Memory B cell (primary cell): ENCODE results near the gene ZDHHC11B.
"Not testable (repeated sequence)": the region's sequence is repeated elsewhere in the genome, so short reads cannot be mapped to it uniquely, and the experiment has no call there.

Source experiments
- ATAC-seq: fragments of 150-1000 bp; cut with Tn5 transposase; 2 replicates; pipeline ENCODE4 v1.10.0; 2021; ENCODE audit warnings: low read depth, mild to moderate bottlenecking, moderate library complexity
- DNase-seq, 2 donors: peaks; one replicate each; pipeline ENCODE4 v3.0.0; 2022; ENCODE audit warnings: low spot score in 2 of 2
- H3K27ac Mint-ChIP-seq: one replicate; pipeline ENCODE4 v1.8.0; 2022; ENCODE audit warnings: mild to moderate bottlenecking, moderate library complexity, mixed read lengths
- H3K27me3 Mint-ChIP-seq: one replicate; pipeline ENCODE4 v1.8.0; 2022; ENCODE audit warnings: mixed read lengths
- H3K36me3 Mint-ChIP-seq: one replicate; pipeline ENCODE4 v1.8.0; 2022; ENCODE audit warnings: mild to moderate bottlenecking, mixed read lengths
- H3K4me1 Mint-ChIP-seq: one replicate; pipeline ENCODE4 v1.8.0; 2022; ENCODE audit warnings: mixed read lengths
- H3K4me3 Mint-ChIP-seq: one replicate; pipeline ENCODE4 v1.8.0; 2022; ENCODE audit warnings: mild to moderate bottlenecking, moderate library complexity, mixed read lengths
- H3K9me3 Mint-ChIP-seq: one replicate; pipeline ENCODE4 v1.8.0; 2022; ENCODE audit warnings: mixed read lengths

Gene ZDHHC11B, protein sequence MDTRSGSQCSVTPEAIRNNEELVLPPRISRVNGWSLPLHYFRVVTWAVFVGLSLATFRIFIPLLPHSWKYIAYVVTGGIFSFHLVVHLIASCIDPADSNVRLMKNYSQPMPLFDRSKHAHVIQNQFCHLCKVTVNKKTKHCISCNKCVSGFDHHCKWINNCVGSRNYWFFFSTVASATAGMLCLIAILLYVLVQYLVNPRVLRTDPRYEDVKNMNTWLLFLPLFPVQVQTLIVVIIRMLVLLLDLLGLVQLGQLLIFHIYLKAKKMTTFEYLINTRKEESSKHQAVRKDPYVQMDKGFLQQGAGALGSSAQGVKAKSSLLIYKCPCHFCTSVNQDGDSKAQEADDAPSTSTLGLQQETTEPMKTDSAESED

DNA sequence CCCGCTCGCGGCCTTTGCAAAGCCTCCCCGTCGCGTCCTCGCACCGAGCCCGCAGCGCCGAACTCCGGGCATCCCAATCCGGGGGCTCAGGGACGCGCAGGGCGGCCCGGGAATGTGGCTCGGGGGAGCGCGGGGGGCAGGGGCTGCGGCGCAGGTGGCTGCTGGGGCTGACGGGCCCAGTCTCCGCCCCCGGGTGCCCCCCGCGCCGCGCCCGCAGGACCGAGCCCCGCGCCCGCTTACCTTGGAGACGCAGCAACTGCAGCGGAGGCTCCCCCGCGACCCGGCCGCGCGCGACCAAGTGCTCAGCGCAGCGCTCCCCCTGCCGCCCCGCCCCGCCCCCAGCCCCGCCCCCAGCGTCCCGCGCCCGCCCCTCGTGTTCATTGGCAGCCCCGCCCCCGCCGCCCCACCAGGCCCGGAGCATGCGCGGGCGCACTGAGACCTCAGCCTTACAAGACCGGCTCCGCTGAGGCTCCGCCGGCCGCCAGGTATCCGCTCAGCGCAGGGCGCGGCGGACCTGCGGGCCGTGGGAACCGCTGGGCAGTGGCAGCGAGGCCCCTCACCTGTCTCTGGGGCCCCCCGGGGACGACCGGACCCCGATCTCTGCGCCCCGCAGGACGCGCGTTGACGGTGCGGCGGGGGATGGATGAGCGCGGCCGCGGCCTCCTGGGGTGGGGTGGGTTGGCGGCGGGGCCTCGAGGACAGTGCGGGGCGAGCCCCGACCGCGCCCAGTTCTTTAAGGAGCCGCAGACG, at the start of gene ZDHHC11B:
Gene ZDHHC11B (minus strand): TSS at position 302 of the 750 bp plus-strand sequence. CDS start 17,810 bp downstream, outside the sequence.
- DNase-seq: peak; percentile 65 to 67
- peak; percentile 77 for ATAC-seq
- H3K36me3 Mint-ChIP-seq, H3K4me1 Mint-ChIP-seq, H3K27me3 Mint-ChIP-seq, H3K27ac Mint-ChIP-seq, H3K9me3 Mint-ChIP-seq: not testable (repeated sequence)
- peak within 1 kb of the TSS; percentile 80 for H3K4me3 Mint-ChIP-seq

DNA sequence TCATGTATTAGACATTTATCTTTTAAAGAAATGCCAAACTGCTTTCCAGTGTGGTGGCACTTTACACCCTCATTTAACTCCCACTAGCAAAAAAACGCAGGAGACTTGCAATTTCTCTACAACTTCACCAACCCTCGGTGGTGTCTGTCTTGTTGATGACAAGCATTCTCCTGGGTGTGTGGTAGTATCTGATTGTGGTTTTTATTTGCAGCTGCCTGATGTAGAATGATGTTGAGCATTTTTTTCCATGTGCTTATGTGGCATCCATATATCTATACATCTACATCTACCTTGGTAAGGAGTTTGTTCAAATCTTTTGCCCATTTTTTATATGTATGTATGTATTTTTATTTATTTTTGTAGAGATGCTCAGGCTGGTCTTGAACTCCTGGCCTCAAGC, 49.5 kb upstream of the ZDHHC11B start:
- not testable (repeated sequence) for ATAC-seq, H3K27me3 Mint-ChIP-seq, H3K4me3 Mint-ChIP-seq, H3K36me3 Mint-ChIP-seq, H3K4me1 Mint-ChIP-seq, H3K9me3 Mint-ChIP-seq, DNase-seq
- H3K27ac Mint-ChIP-seq: peak overlapping the region; percentile 4

DNA sequence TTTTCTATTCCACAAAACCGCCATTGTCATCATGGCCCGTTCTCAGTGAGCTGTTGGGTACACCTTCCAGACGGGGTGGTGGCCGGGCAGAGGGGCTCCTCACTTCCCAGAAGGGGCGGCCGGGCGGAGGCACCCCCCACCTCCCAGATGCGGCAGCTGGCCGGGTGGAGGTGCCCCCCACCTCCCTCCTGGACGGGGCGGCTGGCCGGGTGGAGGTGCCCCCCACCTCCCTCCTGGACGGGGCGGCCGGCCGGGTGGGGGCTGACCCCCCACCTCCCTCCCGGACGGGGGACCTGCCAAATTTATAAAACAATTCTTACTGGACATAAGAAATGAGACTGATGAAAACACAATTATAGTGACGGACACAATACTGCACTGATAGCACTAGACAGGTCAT, 43.7 kb upstream of the ZDHHC11B start:
- not testable (repeated sequence) for H3K9me3 Mint-ChIP-seq, H3K27ac Mint-ChIP-seq, H3K4me3 Mint-ChIP-seq, DNase-seq, H3K36me3 Mint-ChIP-seq, H3K4me1 Mint-ChIP-seq, ATAC-seq
- H3K27me3 Mint-ChIP-seq: peaks cover 11% of the 10 kb centered on the region

DNA sequence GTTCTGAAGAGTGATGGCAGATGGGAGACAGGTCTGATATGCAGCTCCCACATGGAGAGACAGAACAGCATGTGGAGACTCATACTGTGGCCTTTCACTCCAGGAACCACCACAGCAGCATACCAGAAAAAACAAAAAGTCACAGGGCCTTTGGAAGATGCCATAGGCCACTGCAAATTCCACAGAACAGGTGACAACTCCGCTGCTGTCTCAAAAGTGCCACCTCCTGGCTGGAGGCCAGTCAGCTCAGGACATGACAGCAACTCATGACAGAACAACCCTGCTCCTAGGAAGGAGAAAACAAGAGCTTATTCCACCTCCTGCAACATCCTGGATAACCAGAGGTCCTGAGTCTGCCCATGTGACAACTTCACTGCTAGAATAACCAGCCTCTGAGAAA, 41.0 kb upstream of the ZDHHC11B start:
- peaks cover 14% of the 10 kb centered on the region for H3K27me3 Mint-ChIP-seq
- not testable (repeated sequence) for ATAC-seq, H3K4me1 Mint-ChIP-seq, H3K4me3 Mint-ChIP-seq, H3K36me3 Mint-ChIP-seq, DNase-seq, H3K9me3 Mint-ChIP-seq, H3K27ac Mint-ChIP-seq

DNA sequence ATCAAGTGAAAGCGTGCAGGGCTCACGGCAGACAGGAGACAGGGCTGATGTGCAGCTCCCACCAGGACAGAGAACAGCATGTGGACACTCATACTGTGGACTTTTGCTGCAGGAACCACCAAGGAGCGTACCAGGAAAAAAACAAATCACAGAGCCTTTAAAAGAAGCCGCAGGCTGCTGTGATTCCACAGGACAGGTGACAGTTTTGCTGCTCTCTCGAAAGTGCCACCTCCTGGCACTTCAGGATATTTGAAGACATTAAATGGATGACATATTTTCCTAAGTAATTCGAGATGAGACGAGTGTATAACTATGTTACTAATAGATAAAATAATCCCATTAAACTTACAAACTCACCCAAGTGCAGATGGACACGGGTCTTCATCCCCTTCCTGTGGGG, 37.0 kb upstream of the ZDHHC11B start:
- Mint-ChIP-seq H3K27ac (no peak overlapping the region), H3K27me3 (peaks cover 26% of the 10 kb centered on the region), H3K4me1 (no peaks in the 10 kb centered on the region), H3K9me3 (no peaks in the 10 kb centered on the region), H3K4me3 (no peak overlapping the region), H3K36me3 (no peaks in the 10 kb centered on the region)
- no peak for DNase-seq
- no peak for ATAC-seq

DNA sequence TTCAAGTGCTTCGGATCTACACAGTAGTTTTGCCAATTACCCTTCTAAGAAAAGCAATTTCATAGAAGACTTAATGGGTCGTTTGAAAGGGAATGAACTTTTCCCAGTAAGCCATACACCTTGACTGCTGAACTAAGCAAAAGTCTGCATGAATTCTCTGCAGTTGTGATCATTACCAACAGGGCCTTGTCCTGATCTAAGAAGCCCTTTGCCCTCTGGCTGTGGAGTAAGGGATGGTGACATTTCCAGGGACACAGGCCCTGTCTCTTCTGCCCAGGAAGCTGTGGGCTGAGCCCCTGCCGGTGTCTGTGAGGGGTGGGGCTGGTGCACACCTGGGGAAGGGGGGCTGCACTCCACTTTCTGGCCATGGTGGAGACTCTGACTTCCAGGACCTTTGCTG, 35.7 kb upstream of the ZDHHC11B start:
- DNase-seq: no peak
- H3K4me1 Mint-ChIP-seq: no peaks in the 10 kb centered on the region
- peaks cover 5% of the 10 kb centered on the region for H3K9me3 Mint-ChIP-seq
- H3K27ac Mint-ChIP-seq: no peak overlapping the region
- H3K36me3 Mint-ChIP-seq: no peaks in the 10 kb centered on the region
- peaks cover 25% of the 10 kb centered on the region for H3K27me3 Mint-ChIP-seq
- ATAC-seq: no peak
- no peak overlapping the region for H3K4me3 Mint-ChIP-seq

DNA sequence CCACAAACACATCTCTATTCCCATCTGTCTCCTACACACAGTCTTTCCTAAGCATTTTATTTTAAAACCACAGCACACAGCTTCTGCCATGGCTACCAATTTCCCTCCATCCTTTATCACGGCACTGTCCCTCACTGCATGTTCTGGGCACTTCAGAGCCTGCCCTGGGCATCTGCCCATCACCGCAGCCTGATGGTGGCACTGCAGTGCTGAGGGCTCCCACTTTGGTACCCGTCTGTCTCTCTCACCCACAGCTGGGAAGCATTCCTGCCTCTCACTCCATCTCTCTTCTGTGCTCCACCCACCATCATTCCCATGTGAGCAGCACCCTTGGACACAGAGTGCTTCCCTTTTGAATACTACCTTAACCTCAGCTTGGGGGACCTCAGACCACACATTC, 34.5 kb upstream of the ZDHHC11B start:
- ATAC-seq (no peak), DNase-seq (no peak)
- Mint-ChIP-seq H3K36me3 (no peaks in the 10 kb centered on the region), H3K4me3 (no peak overlapping the region), H3K9me3 (peaks cover 8% of the 10 kb centered on the region), H3K27me3 (peaks cover 17% of the 10 kb centered on the region), H3K27ac (no peak overlapping the region), H3K4me1 (no peaks in the 10 kb centered on the region)

DNA sequence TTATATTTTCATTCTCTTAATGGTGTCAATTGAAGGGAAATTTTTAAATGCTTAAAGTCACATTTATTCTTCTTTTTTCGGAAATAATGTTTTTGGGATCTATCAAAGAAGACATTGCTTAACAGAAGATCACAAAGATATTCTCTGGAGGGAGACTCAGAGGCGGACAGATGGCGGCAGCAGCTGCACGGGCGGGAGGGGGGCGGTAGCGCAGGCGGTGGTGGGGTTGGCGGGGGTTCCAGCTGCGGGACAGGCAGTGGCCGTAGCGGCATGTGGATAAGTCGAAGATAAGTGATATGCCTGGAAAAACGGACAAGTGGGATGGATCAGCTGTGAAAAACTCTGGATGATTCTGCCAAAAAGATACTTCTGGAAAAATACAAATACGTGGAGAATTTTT, 31.6 kb upstream of the ZDHHC11B start:
- H3K27ac Mint-ChIP-seq: no peak overlapping the region
- DNase-seq (no peak), ATAC-seq (no peak)
- no peaks in the 10 kb centered on the region for H3K36me3 Mint-ChIP-seq
- no peaks in the 10 kb centered on the region for H3K4me1 Mint-ChIP-seq
- H3K9me3 Mint-ChIP-seq: peaks cover 8% of the 10 kb centered on the region
- H3K4me3 Mint-ChIP-seq: no peak overlapping the region
- peaks cover 14% of the 10 kb centered on the region for H3K27me3 Mint-ChIP-seq

DNA sequence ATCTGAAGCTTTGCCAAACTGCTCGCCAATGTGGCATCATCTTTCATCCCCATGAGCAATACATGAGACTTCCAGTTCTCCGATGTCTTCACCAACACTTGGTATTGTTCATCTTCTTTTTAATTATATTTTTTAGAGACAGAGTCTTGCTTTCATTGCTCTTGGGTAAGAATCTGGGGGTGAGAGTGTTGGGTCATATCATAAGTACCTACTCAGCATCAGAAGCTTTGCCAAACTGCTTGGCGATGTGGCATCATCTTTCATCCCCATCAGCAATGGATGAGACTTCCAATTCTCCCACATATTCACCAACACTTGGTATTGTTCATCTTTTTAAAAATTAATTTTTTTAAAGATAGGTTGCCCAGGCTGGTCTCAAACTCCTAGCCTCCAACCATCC, 30.9 kb upstream of the ZDHHC11B start:
- ATAC-seq (no peak), DNase-seq (no peak)
- Mint-ChIP-seq H3K9me3 (peaks cover 8% of the 10 kb centered on the region), H3K27me3 (peaks cover 14% of the 10 kb centered on the region), H3K36me3 (no peaks in the 10 kb centered on the region), H3K4me1 (no peaks in the 10 kb centered on the region), H3K27ac (no peak overlapping the region), H3K4me3 (no peak overlapping the region)

DNA sequence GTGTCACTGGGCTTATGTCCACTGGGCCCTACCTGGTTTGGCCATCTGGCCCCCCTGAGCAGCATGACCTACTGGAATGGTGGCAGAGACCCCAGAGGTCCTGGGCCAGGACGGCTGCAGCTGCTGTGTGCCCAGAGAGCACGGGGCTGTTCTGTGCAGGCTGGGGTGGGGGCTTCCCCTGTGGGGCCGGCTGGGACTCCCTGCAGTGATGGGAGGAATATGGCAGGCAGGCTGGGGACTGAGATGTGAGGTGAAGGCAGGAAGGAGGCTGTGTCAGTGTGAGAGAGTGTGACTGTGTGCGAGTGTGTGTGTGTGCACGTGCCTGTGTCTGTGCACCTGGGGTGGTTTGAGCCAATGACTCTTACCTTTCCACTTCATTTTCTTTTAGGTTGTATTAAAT, 29.0 kb upstream of the ZDHHC11B start:
- not testable (repeated sequence) for ATAC-seq, H3K4me3 Mint-ChIP-seq, H3K27ac Mint-ChIP-seq, H3K36me3 Mint-ChIP-seq, DNase-seq, H3K4me1 Mint-ChIP-seq, H3K9me3 Mint-ChIP-seq
- peaks cover 11% of the 10 kb centered on the region for H3K27me3 Mint-ChIP-seq

DNA sequence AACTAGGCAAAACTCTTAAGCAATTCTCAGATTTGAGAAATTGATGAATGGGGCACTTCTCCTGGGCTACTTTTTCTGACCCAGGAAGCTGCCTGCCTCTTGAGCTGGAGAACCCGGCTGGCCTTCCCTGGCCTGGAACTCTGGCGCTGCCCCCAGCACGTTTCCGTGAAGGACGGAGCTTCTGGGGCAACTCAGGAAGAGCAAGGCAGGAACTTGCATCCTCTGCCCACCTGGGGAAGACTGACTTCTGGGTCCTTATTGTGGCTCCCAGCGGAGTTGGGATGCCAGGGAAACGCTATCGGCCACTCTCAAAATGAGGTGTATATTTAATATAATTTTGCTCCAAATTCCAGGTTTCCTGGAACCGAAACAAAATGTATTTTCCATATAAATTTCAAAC, 26.9 kb upstream of the ZDHHC11B start:
- ATAC-seq, H3K27me3 Mint-ChIP-seq, H3K4me3 Mint-ChIP-seq, H3K9me3 Mint-ChIP-seq, DNase-seq, H3K4me1 Mint-ChIP-seq, H3K36me3 Mint-ChIP-seq, H3K27ac Mint-ChIP-seq: not testable (repeated sequence)

DNA sequence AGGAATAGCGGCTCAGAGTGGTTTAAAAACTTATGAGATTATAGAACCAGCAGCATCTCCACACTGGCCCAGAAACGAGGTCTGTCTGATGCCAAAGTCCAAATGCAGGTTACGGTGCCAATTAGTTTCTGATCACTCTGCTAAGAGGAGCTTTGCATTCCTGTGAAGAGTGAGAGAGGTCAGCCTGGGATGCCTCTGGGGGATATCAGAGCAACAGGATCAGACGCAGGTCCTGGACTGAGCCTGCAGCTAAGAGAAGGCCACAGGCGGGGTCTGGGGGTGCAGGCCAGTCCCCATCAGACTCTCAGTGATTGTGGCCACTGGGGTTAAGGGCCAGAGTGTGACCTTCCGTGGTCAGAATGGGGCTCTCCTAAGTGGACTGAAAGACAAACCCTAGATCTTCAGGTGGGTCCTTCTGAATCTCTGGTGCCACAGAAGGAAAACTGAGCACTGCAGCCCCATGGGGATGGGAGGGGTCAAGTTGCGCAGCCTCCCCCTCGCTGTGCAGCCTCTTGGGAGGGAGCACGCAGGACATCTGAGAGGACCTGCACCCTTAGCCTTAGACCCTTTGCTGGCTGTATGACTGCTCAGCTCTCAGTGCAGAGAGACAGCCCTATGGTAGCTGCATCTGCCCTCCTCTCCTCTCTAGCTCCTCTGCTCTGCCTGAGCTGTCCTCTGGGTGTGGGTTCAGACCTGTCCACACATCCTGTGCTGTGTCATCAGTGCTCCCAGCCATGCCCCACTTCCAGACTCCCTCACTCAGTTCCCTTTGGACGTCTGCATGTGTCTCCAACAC, 23.4 kb upstream of the ZDHHC11B start:
- H3K36me3 Mint-ChIP-seq, H3K4me3 Mint-ChIP-seq, H3K27ac Mint-ChIP-seq, ATAC-seq, H3K4me1 Mint-ChIP-seq, DNase-seq: not testable (repeated sequence)
- Mint-ChIP-seq H3K9me3 (peaks cover 15% of the 10 kb centered on the region), H3K27me3 (peaks cover 15% of the 10 kb centered on the region)

DNA sequence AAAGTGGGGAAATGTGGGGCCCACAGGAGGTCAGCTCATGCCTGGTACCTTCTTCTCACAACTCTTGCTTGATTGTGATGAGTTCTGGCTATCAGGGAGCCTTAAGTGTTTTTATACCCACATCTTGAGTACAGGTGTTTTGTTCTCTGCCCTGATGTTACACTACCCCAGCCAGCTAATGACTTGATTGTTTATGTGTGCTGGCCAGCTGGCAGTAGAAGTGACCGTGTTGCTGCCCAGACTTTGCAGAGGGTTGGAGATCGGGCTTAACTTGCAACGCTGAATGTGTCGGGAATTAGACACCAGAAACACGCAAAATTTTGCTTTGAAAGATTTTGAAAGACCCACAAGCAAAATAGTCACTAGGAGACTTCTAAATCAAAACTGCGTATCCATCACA, 16.9 kb upstream of the ZDHHC11B start:
- Mint-ChIP-seq H3K27ac (no peak overlapping the region), H3K36me3 (peaks cover 6% of the 10 kb centered on the region), H3K4me3 (no peak overlapping the region), H3K9me3 (peaks cover 23% of the 10 kb centered on the region), H3K27me3 (peaks cover 25% of the 10 kb centered on the region), H3K4me1 (no peaks in the 10 kb centered on the region)
- DNase-seq (no peak), ATAC-seq (no peak)

DNA sequence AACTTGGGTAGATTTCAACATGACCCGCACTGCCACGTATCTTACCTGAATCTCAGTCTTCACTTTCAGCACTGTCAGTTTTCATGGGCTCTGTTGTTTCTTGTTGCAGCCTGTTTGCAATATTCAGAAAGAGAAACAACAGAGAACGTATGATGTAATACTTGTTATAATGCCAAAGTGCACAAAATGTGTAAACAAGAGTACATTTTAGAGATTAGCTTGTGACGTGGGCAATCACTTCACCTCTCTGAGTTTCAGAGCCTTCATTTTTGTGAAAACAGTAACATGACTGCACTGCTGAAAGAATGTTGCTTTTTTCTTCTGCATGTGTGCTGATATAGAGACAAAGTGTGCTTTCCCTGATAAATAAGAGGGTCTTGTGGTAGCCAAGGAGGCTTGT, 16.5 kb upstream of the ZDHHC11B start:
- Mint-ChIP-seq H3K27me3 (peaks cover 26% of the 10 kb centered on the region), H3K9me3 (peaks cover 23% of the 10 kb centered on the region)
- not testable (repeated sequence) for ATAC-seq, H3K4me3 Mint-ChIP-seq, H3K36me3 Mint-ChIP-seq, H3K4me1 Mint-ChIP-seq, DNase-seq, H3K27ac Mint-ChIP-seq
